Measurements from ENCODE around the gene WDR3. TPM values are rescaled to one million over a fixed set of nuclear protein-coding genes. Genes with fewer than 3 reads are reported as not detected.

WDR3 gene
- total and polyA plus RNA-seq, 10 of the 15 experiments (the other 5 are each of a cell fraction or from before 2014, with no cell fraction given): 24.0 to 66.5 (median 42.9) TPM

DNA sequence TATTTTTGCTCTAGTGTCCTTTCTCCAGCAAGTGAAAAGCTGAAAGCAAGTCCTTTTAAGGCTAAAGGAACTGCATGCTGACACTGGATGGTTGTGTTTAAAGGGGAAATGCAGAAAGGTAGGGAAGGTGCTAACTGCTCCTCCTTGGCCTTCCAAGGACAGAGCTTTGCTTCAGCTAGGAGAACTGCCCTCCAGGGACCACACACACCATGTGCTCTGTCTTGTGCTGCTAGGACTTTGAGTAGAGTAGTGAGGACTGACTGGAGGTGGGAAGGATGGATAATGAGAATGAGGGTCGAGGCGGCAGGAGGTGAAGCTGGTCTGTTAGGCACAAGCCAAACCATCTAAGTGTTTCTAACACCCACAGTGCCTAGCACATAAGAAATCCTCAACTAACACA is 77.9 kb downstream of the WDR3 start:
- Histone ChIP-seq H3K27ac (ENCODE audit: control insufficient read depth, insufficient read depth) (no peak overlapping the region), H3K4me1 (ENCODE audit: control insufficient read depth, insufficient read depth, low read length) (no peaks in the 10 kb centered on the region), H2AFZ (ENCODE audit: control insufficient read depth, low read depth, low read length) (no peak overlapping the region), H3K36me3 (ENCODE audit: control insufficient read depth in 2 of 2, insufficient read depth in 2 of 2, low read length in 1 of 2) (no peaks in the 10 kb centered on the region), H3K4me3 (no peak overlapping the region), H3K9me3 (replicated peaks; ENCODE audit: control insufficient read depth, insufficient read depth, low read length) (no peaks in the 10 kb centered on the region), H3K4me2 (ENCODE audit: control insufficient read depth, insufficient read depth) (no peak overlapping the region), H3K9ac (ENCODE audit: control insufficient read depth, insufficient read depth, low read length) (no peak overlapping the region), H3K27me3 (replicated peaks in 1 of 2; ENCODE audit: control insufficient read depth in 2 of 2, insufficient read depth in 2 of 2, low read length in 1 of 2) (no peaks in the 10 kb centered on the region), H4K20me1 (ENCODE audit: control insufficient read depth, insufficient read depth) (no peaks in the 10 kb centered on the region), H3K79me2 (ENCODE audit: control insufficient read depth, insufficient read depth, low read length) (no peaks in the 10 kb centered on the region)
- ATAC-seq (no peak), DNase-seq (ENCODE audit: low read depth, low spot score) (no peak), FAIRE-seq (no peak)
- BruUV-seq (replicated peaks): no TSS peak
- in situ Hi-C loops (cut with MboI) (no loop called here), intact Hi-C loops (cut with micrococcal nuclease; ENCODE audit: unreplicated experiment) (no loop called here)
- POLR2A ChIA-PET: no interaction called here
- RAD21 ChIA-PET (ENCODE audit: unreplicated experiment): no interaction called here
- no peak for TF ChIP-seq POLR2A (IDR thresholded peaks at IDR 0.05; ENCODE audit: low read depth, low read length)
- TF ChIP-seq, protein P1, sequence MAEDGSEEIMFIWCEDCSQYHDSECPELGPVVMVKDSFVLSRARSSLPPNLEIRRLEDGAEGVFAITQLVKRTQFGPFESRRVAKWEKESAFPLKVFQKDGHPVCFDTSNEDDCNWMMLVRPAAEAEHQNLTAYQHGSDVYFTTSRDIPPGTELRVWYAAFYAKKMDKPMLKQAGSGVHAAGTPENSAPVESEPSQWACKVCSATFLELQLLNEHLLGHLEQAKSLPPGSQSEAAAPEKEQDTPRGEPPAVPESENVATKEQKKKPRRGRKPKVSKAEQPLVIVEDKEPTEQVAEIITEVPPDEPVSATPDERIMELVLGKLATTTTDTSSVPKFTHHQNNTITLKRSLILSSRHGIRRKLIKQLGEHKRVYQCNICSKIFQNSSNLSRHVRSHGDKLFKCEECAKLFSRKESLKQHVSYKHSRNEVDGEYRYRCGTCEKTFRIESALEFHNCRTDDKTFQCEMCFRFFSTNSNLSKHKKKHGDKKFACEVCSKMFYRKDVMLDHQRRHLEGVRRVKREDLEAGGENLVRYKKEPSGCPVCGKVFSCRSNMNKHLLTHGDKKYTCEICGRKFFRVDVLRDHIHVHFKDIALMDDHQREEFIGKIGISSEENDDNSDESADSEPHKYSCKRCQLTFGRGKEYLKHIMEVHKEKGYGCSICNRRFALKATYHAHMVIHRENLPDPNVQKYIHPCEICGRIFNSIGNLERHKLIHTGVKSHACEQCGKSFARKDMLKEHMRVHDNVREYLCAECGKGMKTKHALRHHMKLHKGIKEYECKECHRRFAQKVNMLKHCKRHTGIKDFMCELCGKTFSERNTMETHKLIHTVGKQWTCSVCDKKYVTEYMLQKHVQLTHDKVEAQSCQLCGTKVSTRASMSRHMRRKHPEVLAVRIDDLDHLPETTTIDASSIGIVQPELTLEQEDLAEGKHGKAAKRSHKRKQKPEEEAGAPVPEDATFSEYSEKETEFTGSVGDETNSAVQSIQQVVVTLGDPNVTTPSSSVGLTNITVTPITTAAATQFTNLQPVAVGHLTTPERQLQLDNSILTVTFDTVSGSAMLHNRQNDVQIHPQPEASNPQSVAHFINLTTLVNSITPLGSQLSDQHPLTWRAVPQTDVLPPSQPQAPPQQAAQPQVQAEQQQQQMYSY (CRISPR knock-in tag; IDR thresholded peaks at IDR 0.05): no peak
- no peak for TF ChIP-seq ZNF274 (IDR thresholded peaks at IDR 0.05; ENCODE audit: insufficient read depth, insufficient read length)
- no peak for TF ChIP-seq ESRRA (IDR thresholded peaks at IDR 0.05; ENCODE audit: low read length)
- TF ChIP-seq MTA2 (IDR thresholded peaks at IDR 0.05; ENCODE audit: low read depth): no peak
- SMC1A ChIA-PET (ENCODE audit: uncharacterized antibody, unreplicated experiment): no interaction called here
- CTCF ChIA-PET: interaction anchor here (1.3 kb wide), 1 partner anchor 9 kb away, joined by 3 read pairs; no protein-coding TSS in a partner anchor
- WGBS (ENCODE audit: insufficient coverage, insufficient replicate concordance, low lambda C conversion rate, missing lambda C conversion rate): 63% methylated on average over 2 of the region's 2 CpGs

DNA sequence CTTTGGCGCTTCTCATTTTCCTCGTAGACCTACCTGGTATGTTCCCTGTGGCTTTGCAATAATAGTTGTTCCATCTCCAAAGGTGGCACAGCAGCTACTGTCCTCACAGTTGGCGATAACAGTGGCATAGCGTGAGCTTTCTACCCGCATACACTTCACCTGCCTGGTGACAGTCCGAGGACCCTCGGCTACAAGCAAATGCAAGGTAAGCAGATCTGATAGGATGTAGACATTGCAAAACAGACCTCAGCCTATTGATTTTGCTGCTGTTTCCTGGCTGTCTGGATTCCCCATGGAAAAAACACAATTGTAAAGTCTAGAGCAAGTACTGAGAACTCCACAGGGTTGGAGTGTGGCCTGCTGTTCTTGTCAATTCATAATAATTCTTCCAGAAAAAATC is 78.5 kb downstream of the WDR3 start:
- in situ Hi-C loops (cut with MboI) (no loop called here), intact Hi-C loops (cut with micrococcal nuclease; ENCODE audit: unreplicated experiment) (no loop called here)
- Histone ChIP-seq H3K9ac (ENCODE audit: control insufficient read depth, insufficient read depth, low read length) (no peak overlapping the region), H3K27ac (ENCODE audit: control insufficient read depth, insufficient read depth) (no peak overlapping the region), H3K36me3 (ENCODE audit: control insufficient read depth in 2 of 2, insufficient read depth in 2 of 2, low read length in 1 of 2) (no peaks in the 10 kb centered on the region), H4K20me1 (ENCODE audit: control insufficient read depth, insufficient read depth) (no peaks in the 10 kb centered on the region), H3K79me2 (ENCODE audit: control insufficient read depth, insufficient read depth, low read length) (no peaks in the 10 kb centered on the region), H3K4me3 (no peak overlapping the region), H3K4me1 (ENCODE audit: control insufficient read depth, insufficient read depth, low read length) (no peaks in the 10 kb centered on the region), H3K27me3 (replicated peaks in 1 of 2; ENCODE audit: control insufficient read depth in 2 of 2, insufficient read depth in 2 of 2, low read length in 1 of 2) (no peaks in the 10 kb centered on the region), H2AFZ (ENCODE audit: control insufficient read depth, low read depth, low read length) (no peak overlapping the region), H3K9me3 (replicated peaks; ENCODE audit: control insufficient read depth, insufficient read depth, low read length) (no peaks in the 10 kb centered on the region), H3K4me2 (ENCODE audit: control insufficient read depth, insufficient read depth) (no peak overlapping the region)
- BruUV-seq (replicated peaks): no TSS peak
- CTCF ChIA-PET: no interaction called here
- POLR2A ChIA-PET: no interaction called here
- RAD21 ChIA-PET (ENCODE audit: unreplicated experiment): no interaction called here
- FAIRE-seq (no peak), DNase-seq (ENCODE audit: low read depth, low spot score) (no peak), ATAC-seq (no peak)
- 52% methylated on average over 7 of the region's 7 CpGs for WGBS (ENCODE audit: insufficient coverage, insufficient replicate concordance, low lambda C conversion rate, missing lambda C conversion rate)
- SMC1A ChIA-PET (ENCODE audit: uncharacterized antibody, unreplicated experiment): no interaction called here
- TF ChIP-seq, protein P2, sequence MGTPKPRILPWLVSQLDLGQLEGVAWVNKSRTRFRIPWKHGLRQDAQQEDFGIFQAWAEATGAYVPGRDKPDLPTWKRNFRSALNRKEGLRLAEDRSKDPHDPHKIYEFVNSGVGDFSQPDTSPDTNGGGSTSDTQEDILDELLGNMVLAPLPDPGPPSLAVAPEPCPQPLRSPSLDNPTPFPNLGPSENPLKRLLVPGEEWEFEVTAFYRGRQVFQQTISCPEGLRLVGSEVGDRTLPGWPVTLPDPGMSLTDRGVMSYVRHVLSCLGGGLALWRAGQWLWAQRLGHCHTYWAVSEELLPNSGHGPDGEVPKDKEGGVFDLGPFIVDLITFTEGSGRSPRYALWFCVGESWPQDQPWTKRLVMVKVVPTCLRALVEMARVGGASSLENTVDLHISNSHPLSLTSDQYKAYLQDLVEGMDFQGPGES (IDR thresholded peaks at IDR 0.05): no peak
- TF ChIP-seq MYC (IDR thresholded peaks at IDR 0.05; ENCODE audit: insufficient read depth, insufficient read length, insufficient replicate concordance, low read length, severe bottlenecking) (no peak), EED (IDR thresholded peaks at IDR 0.05; ENCODE audit: low read depth) (no peak)
- TF ChIP-seq, protein P3, sequence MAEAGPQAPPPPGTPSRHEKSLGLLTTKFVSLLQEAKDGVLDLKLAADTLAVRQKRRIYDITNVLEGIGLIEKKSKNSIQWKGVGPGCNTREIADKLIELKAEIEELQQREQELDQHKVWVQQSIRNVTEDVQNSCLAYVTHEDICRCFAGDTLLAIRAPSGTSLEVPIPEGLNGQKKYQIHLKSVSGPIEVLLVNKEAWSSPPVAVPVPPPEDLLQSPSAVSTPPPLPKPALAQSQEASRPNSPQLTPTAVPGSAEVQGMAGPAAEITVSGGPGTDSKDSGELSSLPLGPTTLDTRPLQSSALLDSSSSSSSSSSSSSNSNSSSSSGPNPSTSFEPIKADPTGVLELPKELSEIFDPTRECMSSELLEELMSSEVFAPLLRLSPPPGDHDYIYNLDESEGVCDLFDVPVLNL (IDR thresholded peaks at IDR 0.05; ENCODE audit: low read depth, low read length): no peak
- TF ChIP-seq, protein P4, sequence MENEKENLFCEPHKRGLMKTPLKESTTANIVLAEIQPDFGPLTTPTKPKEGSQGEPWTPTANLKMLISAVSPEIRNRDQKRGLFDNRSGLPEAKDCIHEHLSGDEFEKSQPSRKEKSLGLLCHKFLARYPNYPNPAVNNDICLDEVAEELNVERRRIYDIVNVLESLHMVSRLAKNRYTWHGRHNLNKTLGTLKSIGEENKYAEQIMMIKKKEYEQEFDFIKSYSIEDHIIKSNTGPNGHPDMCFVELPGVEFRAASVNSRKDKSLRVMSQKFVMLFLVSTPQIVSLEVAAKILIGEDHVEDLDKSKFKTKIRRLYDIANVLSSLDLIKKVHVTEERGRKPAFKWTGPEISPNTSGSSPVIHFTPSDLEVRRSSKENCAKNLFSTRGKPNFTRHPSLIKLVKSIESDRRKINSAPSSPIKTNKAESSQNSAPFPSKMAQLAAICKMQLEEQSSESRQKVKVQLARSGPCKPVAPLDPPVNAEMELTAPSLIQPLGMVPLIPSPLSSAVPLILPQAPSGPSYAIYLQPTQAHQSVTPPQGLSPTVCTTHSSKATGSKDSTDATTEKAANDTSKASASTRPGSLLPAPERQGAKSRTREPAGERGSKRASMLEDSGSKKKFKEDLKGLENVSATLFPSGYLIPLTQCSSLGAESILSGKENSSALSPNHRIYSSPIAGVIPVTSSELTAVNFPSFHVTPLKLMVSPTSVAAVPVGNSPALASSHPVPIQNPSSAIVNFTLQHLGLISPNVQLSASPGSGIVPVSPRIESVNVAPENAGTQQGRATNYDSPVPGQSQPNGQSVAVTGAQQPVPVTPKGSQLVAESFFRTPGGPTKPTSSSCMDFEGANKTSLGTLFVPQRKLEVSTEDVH (IDR thresholded peaks at IDR 0.05; ENCODE audit: low read depth, partially characterized antibody): no peak
